Measurements from ENCODE around the gene PLAC8L1. TPM values are rescaled to one million over a fixed set of nuclear protein-coding genes. Genes with fewer than 3 reads are reported as not detected.

The PLAC8L1 gene, protein sequence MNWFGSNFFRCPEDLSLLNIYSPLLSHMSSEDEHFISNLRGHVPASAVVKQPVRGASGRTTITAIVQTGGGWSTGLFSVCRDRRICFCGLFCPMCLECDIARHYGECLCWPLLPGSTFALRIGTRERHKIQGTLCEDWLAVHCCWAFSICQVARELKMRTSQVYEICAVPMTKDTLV
- 0.21 to 0.38 TPM (median 0.27 TPM) in 3 of 5 replicates, not detected in the others for total RNA-seq (2022; extraction: Qiagen RNA extraction)

GRCh38 chr5:146105477-146105876, at the start of gene PLAC8L1:
Gene PLAC8L1, minus strand, starts transcription at chr5:146105577. Its CDS starts 1,266 bp downstream, at chr5:146104311.

Other genes with a start within 250 kb of the PLAC8L1 start
- gene GRXCR2, start 232.6 kb downstream of the PLAC8L1 start, total RNA-seq (2022; extraction: Qiagen RNA extraction) = not detected in 5 replicates
- 1.9 to 3.1 TPM (median 2.2 TPM) in 5 replicates for gene SH3RF2, start 169.0 kb downstream of the PLAC8L1 start, total RNA-seq (2022; extraction: Qiagen RNA extraction)
- 57.3 to 68.7 TPM (median 62.8 TPM) in 5 replicates for gene LARS1, start 77.1 kb upstream of the PLAC8L1 start, total RNA-seq (2022; extraction: Qiagen RNA extraction)
- gene RBM27, start 98.0 kb upstream of the PLAC8L1 start, total RNA-seq (2022; extraction: Qiagen RNA extraction) = 11.1 to 16.7 TPM (median 12.4 TPM) in 5 replicates
- 0.05 to 0.20 TPM (median 0.13 TPM) in 5 replicates for gene POU4F3, start 233.3 kb upstream of the PLAC8L1 start, total RNA-seq (2022; extraction: Qiagen RNA extraction)

Data from A549 treated with dexamethasone at 1 μM for 4 hours (cell line).